Adrenal gland (tissue), 5 donors: ENCODE measurements around the gene JADE2.

Source experiments
- POLR2A ChIP-seq, 2 donors: fragments of 450-650 bp; IDR thresholded peaks; one replicate each; pipeline ENCODE4 v1.6.1; 2017; ENCODE audit warnings: antibody characterized with exemption in 2 of 2, mild to moderate bottlenecking in 2 of 2, moderate library complexity in 1 of 2
- TF ChIP-seq, protein P1 (sequence below), 6 experiments: fragments of 450-650 bp in 4 of 6; fragments of 200-600 bp in 2 of 6; sonication (generic) in 1 of 6; IDR thresholded peaks; 1 replicate in 5 of 6; 2 replicates in 1 of 6; pipeline versions ENCODE4 v1.5.1 to v1.8.0; 2016 to 2021; ENCODE audit warnings: antibody characterized with exemption in 6 of 6, mild to moderate bottlenecking in 2 of 6, moderate library complexity in 1 of 6
- donor health status: DM: no; HTN: no; CAD: no.

GRCh38 chr5:134571693-134572405 is 46.4 kb downstream of the JADE2 start:
- TF ChIP-seq, protein P1, sequence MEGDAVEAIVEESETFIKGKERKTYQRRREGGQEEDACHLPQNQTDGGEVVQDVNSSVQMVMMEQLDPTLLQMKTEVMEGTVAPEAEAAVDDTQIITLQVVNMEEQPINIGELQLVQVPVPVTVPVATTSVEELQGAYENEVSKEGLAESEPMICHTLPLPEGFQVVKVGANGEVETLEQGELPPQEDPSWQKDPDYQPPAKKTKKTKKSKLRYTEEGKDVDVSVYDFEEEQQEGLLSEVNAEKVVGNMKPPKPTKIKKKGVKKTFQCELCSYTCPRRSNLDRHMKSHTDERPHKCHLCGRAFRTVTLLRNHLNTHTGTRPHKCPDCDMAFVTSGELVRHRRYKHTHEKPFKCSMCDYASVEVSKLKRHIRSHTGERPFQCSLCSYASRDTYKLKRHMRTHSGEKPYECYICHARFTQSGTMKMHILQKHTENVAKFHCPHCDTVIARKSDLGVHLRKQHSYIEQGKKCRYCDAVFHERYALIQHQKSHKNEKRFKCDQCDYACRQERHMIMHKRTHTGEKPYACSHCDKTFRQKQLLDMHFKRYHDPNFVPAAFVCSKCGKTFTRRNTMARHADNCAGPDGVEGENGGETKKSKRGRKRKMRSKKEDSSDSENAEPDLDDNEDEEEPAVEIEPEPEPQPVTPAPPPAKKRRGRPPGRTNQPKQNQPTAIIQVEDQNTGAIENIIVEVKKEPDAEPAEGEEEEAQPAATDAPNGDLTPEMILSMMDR (IDR thresholded peaks at IDR 0.05) = no peak
- TF ChIP-seq POLR2A (IDR thresholded peaks at IDR 0.05) = no peak
